Nephron (organoid): ENCODE measurements around the gene NCK2.

ENCODE experiments used
- H3K27ac Mint-ChIP-seq, 3 experiments: 2 replicates each; pipeline ENCODE4 v1.8.0; 2020; ENCODE audit warnings: mixed read lengths in 3 of 3, mild to moderate bottlenecking in 2 of 3, moderate library complexity in 1 of 3
- H3K27me3 Mint-ChIP-seq: 2 replicates; pipeline ENCODE4 v1.8.0; 2021; ENCODE audit warnings: low read depth, mild to moderate bottlenecking, moderate library complexity, mixed read lengths
- H3K36me3 Mint-ChIP-seq: 2 replicates; pipeline ENCODE4 v1.8.0; 2020; ENCODE audit warnings: low read depth, mixed read lengths
- H3K4me1 Mint-ChIP-seq: 2 replicates; pipeline ENCODE4 v1.8.0; 2020; ENCODE audit warnings: mixed read lengths
- H3K4me3 Mint-ChIP-seq, 3 experiments: 2 replicates each; pipeline ENCODE4 v1.8.0; 2020; ENCODE audit warnings: mild to moderate bottlenecking in 3 of 3, mixed read lengths in 3 of 3, moderate library complexity in 2 of 3
- H3K9me3 Mint-ChIP-seq: 2 replicates; pipeline ENCODE4 v1.8.0; 2020; ENCODE audit warnings: mixed read lengths
- TF ChIP-seq, protein P1 (sequence below), 3 experiments: fragments of 200-600 bp; sonication (generic); IDR thresholded peaks; one replicate each; pipeline ENCODE4 v1.5.0; 2021; ENCODE audit warnings: antibody characterized with exemption in 3 of 3; ENCODE audit not compliant: unreplicated experiment in 3 of 3

Gene NCK2

DNA sequence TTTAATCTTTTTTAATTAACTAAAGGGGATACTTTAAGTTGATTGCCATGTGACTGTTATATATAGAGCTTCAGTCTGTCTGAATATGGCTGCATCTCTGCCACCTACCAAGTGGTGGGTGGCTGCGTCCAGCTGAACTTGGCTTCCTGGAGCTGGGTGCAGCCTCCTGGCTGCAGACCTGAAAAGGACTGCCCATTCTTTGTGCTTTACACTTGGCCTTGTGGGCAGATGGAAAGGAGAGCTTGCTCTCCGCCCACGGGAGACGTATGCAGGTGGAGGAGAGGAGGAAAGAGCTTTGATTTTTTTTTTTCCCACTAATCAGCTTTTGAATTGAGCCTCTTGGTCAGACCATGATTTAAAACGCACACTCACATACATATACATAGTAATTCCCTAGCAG is 34.7 kb downstream of the NCK2 start:
- Mint-ChIP-seq H3K27ac (peak overlapping the region; percentile 41 to 86 (median 76)), H3K36me3 (no peaks in the 10 kb centered on the region), H3K4me1 (peaks cover 75% of the 10 kb centered on the region), H3K27me3 (no peaks in the 10 kb centered on the region), H3K4me3 (peak overlapping the region in 2 of 3 experiments; percentile 48 to 50), H3K9me3 (no peaks in the 10 kb centered on the region)
- TF ChIP-seq, protein P1, sequence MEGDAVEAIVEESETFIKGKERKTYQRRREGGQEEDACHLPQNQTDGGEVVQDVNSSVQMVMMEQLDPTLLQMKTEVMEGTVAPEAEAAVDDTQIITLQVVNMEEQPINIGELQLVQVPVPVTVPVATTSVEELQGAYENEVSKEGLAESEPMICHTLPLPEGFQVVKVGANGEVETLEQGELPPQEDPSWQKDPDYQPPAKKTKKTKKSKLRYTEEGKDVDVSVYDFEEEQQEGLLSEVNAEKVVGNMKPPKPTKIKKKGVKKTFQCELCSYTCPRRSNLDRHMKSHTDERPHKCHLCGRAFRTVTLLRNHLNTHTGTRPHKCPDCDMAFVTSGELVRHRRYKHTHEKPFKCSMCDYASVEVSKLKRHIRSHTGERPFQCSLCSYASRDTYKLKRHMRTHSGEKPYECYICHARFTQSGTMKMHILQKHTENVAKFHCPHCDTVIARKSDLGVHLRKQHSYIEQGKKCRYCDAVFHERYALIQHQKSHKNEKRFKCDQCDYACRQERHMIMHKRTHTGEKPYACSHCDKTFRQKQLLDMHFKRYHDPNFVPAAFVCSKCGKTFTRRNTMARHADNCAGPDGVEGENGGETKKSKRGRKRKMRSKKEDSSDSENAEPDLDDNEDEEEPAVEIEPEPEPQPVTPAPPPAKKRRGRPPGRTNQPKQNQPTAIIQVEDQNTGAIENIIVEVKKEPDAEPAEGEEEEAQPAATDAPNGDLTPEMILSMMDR (IDR thresholded peaks at IDR 0.05; ENCODE audit: unreplicated experiment in 3 of 3) = no peak

DNA sequence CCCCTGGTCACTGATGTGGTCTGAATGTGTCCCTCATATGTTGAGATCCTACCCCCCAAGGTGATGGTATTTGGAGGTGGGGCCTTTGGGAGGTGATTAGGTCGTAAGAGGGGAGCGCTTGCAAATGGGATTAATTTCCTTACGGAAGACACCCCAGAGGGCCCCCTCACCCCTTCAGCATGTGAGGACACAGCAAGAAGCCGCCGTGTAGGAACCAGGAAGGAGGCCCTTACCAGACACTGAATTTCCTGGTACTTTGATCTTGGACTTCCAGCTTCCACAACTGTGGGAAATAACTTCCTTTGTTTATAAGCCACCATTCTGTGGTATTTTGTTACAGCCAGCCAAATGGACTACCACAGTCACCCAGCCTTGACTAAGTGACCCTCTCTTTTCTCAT is 35.9 kb downstream of the NCK2 start:
- no peaks in the 10 kb centered on the region for H3K9me3 Mint-ChIP-seq
- peaks cover 64% of the 10 kb centered on the region for H3K4me1 Mint-ChIP-seq
- H3K27ac Mint-ChIP-seq = peak overlapping the region in 2 of 3 experiments; percentile 11 to 32
- H3K36me3 Mint-ChIP-seq = no peaks in the 10 kb centered on the region
- H3K27me3 Mint-ChIP-seq = no peaks in the 10 kb centered on the region
- H3K4me3 Mint-ChIP-seq = no peak overlapping the region
- TF ChIP-seq, protein P1 (IDR thresholded peaks at IDR 0.05; ENCODE audit: unreplicated experiment in 3 of 3) = no peak

DNA sequence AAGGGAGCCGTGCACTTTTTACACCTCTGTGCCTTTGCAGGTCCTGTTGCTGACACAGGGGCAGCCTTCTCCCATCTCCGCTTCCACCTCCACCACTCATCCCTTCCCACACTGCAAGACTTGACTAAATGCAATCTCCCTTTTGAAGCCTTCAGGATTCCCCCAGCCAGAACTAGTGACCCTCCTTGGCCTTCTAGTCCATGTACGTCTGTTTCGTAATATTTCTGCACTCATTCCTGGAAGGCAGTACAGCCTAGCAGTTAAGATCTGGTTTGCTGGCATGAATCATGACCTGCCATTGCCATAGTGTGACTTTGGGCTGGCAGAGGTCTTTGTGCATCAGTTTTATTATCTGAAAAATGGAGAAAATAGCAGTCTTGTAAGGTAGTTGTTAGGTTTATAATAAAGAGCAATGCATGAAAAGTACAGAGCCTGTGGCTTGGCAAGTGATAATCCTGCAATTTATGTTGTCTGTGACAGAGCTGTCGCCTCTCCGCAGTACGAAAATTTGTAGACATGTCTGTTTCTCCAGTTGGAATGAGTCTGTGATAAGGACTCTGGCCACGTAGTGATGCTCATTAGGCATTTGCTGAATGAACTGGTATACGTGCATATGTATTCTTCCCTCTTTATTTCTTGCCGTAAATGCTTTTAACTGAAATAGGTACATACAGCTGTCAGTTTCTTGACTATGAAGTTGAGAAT is 36.7 kb downstream of the NCK2 start:
- TF ChIP-seq, protein P1 (IDR thresholded peaks at IDR 0.05; ENCODE audit: unreplicated experiment in 3 of 3) = no peak
- H3K36me3 Mint-ChIP-seq = no peaks in the 10 kb centered on the region
- H3K27me3 Mint-ChIP-seq = no peaks in the 10 kb centered on the region
- H3K4me3 Mint-ChIP-seq = no peak overlapping the region
- no peaks in the 10 kb centered on the region for H3K9me3 Mint-ChIP-seq
- H3K27ac Mint-ChIP-seq = peak overlapping the region in 1 of 3 experiments; percentile 32
- H3K4me1 Mint-ChIP-seq = peaks cover 62% of the 10 kb centered on the region

DNA sequence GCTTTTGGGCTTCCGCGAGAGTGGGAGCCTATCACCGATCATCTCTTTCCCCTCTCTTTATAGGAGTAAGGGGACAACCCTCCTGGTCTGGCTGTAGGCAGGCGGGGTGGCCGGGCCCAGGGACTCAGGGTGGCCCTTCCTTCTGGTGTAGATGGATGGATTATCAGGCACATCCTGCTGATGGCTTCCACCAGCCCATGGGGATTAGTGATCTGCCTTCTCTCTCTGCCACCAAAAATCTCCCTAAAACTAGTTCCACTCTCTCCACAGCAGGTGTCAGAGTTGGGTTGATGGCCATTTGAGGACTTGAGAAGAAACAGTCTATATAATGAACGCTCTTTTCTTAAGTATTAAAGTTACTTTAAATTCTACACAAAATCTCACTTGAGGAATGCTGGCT is 37.4 kb downstream of the NCK2 start:
- TF ChIP-seq, protein P1 (IDR thresholded peaks at IDR 0.05; ENCODE audit: unreplicated experiment in 3 of 3) = no peak
- H3K27me3 Mint-ChIP-seq = no peaks in the 10 kb centered on the region
- H3K4me1 Mint-ChIP-seq = peaks cover 63% of the 10 kb centered on the region
- H3K27ac Mint-ChIP-seq = no peak overlapping the region
- H3K36me3 Mint-ChIP-seq = no peaks in the 10 kb centered on the region
- no peak overlapping the region for H3K4me3 Mint-ChIP-seq
- H3K9me3 Mint-ChIP-seq = no peaks in the 10 kb centered on the region

DNA sequence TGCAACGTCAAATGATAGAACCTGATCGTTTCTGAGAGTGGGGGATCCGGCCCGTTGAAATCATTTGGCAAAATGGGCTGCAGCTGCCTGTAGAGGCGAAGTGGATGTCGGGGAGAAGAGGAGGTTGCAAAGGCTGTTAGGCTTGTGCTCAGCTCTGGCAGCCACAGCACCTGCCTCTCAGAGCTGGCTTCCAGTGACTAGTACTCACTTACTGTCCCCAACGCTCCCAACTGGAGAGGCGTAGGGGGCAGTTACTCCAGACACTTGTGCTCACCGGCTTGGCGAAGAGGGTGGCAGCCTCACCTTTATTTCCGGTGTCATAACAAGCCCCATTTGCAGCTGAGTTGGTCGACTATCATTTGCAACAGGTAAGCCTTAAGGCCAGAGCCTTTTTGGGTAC is 37.9 kb downstream of the NCK2 start:
- no peak overlapping the region for H3K27ac Mint-ChIP-seq
- TF ChIP-seq, protein P1 (IDR thresholded peaks at IDR 0.05; ENCODE audit: unreplicated experiment in 3 of 3) = no peak
- H3K9me3 Mint-ChIP-seq = no peaks in the 10 kb centered on the region
- H3K4me1 Mint-ChIP-seq = peaks cover 59% of the 10 kb centered on the region
- no peaks in the 10 kb centered on the region for H3K36me3 Mint-ChIP-seq
- H3K4me3 Mint-ChIP-seq = no peak overlapping the region
- H3K27me3 Mint-ChIP-seq = no peaks in the 10 kb centered on the region

DNA sequence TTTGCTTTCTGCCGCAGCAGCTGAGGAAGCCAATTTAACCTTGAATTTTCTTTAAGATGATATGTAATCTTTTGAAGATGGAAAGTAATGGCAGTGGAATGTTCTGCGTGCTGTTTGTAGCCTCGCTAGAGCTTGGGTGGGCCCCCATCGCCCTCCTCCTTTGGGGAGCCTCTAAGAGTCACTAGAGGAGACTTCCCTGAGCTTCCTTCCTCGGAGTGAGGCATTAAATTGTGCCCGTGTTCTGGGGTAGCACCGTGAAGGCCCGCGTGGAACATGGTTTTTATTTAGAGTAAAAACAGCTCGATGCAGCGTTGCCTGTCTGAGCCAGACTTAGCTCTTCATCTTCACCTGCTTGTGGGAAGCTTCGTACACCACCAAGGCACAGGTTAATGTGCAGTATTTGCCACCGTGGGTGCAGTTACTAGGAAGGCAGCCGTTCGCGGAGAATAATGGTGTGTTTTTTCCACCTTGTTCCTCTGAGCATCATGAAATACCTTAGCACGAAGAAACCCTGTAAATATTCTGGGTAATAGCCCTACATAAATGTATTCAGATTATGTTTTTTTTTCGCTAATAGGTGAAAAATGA is 38.5 kb downstream of the NCK2 start:
- TF ChIP-seq, protein P1 (IDR thresholded peaks at IDR 0.05; ENCODE audit: unreplicated experiment in 3 of 3) = no peak
- H3K9me3 Mint-ChIP-seq = no peaks in the 10 kb centered on the region
- no peak overlapping the region for H3K27ac Mint-ChIP-seq
- H3K4me3 Mint-ChIP-seq = no peak overlapping the region
- no peaks in the 10 kb centered on the region for H3K36me3 Mint-ChIP-seq
- no peaks in the 10 kb centered on the region for H3K27me3 Mint-ChIP-seq
- H3K4me1 Mint-ChIP-seq = peaks cover 58% of the 10 kb centered on the region
